K562 (cell line): ENCODE data around the gene PPIL1. TPM values are rescaled to one million over a fixed set of nuclear protein-coding genes. Genes with fewer than 3 reads are reported as not detected.

Experiments used
- BCOR ChIP-seq: fragments of 450-650 bp; IDR thresholded peaks from 2 replicates; pipeline ENCODE4 v1.6.1; 2016
- DMBX1 ChIP-seq: fragments of 250-450 bp; sonication (Bioruptor Pico); IDR thresholded peaks from 2 replicates; pipeline ENCODE4 v1.8.0; 2022; ENCODE audit warnings: inconsistent platforms, mild to moderate bottlenecking, moderate library complexity, borderline replicate concordance
- EP400 ChIP-seq: fragments of 450-650 bp; IDR thresholded peaks from 2 replicates; pipeline ENCODE4 v1.6.1; 2017; ENCODE audit warnings: antibody characterized with exemption, mild to moderate bottlenecking, moderate library complexity
- ESRRA ChIP-seq: fragments of 450-650 bp; IDR thresholded peaks from 2 replicates; pipeline ENCODE4 v1.6.1; 2014; ENCODE audit warnings: low read depth, mild to moderate bottlenecking, moderate library complexity, borderline replicate concordance
- FIP1L1 ChIP-seq: fragments of 200-400 bp; formaldehyde crosslinking; IDR thresholded peaks from 2 replicates; pipeline ENCODE4 v1.6.1; 2018; ENCODE audit warnings: mild to moderate bottlenecking, low read depth, low read length; ENCODE audit not compliant: poor library complexity, severe bottlenecking
- HES1 ChIP-seq: fragments of 450-650 bp; IDR thresholded peaks from 2 replicates; pipeline ENCODE4 v1.6.1; 2016; ENCODE audit warnings: low read depth, mild to moderate bottlenecking, moderate library complexity
- HMGN3 ChIP-seq: IDR thresholded peaks from 2 replicates; pipeline ENCODE4 v1.6.1; 2011; ENCODE audit warnings: borderline replicate concordance, low read depth, mild to moderate bottlenecking, mixed read lengths, low read length; ENCODE audit not compliant: insufficient read length; ENCODE audit errors: extremely low read depth
- TAF9B ChIP-seq: fragments of 450-650 bp; IDR thresholded peaks from 2 replicates; pipeline ENCODE4 v1.6.1; 2018; ENCODE audit warnings: mild to moderate bottlenecking; ENCODE audit not compliant: partially characterized antibody
- TEAD2 ChIP-seq: fragments of 450-650 bp; IDR thresholded peaks from 2 replicates; pipeline ENCODE4 v1.6.1; 2016; ENCODE audit warnings: missing genetic modification characterization, control low read depth, missing compliant biosample characterization
- TEAD4 ChIP-seq, 2 experiments: sonication (generic) in 1 of 2; formaldehyde crosslinking in 1 of 2; IDR thresholded peaks; 2 replicates each; pipeline versions ENCODE4 v1.6.1 to v1.8.0; 2012 to 2022; ENCODE audit warnings: borderline replicate concordance in 1 of 2, inconsistent platforms in 1 of 2, low read length in 1 of 2, mild to moderate bottlenecking in 1 of 2, missing genetic modification reagents in 1 of 2
- ZNF354B ChIP-seq: fragments of 250-450 bp; sonication (Bioruptor Pico); IDR thresholded peaks from 2 replicates; pipeline ENCODE4 v1.4.0; 2020
- polyA plus RNA-seq, 8 experiments: library from polyadenylated mRNA; depleted of rRNA in 4 of 8; stranded (reverse) in 5 of 8; unstranded in 3 of 8; fragments of >200 nt; fragmentation: Nextera tagmentation in 2 of 8; fragmentation: Illumina TruSeq in 1 of 8; extraction: Ambion mirVana in 2 of 8; extraction: Trizol in 1 of 8; gene quantifications; 2 replicates each; pipeline versions ENCODE4 v1.2.1 to v1.2.3, GENCODE V29; 2011 to 2014; ENCODE audit warnings: inconsistent platforms in 1 of 8, missing spikeins in 1 of 8
- total RNA-seq, 7 experiments: library from RNA; depleted of rRNA in 6 of 7; stranded (reverse); fragments of >200 nt in 6 of 7; fragmentation: Illumina TruSeq in 2 of 7; extraction: Trizol in 2 of 7; gene quantifications; 2 replicates each; pipeline versions ENCODE4 v1.2.1 to v1.2.3, GENCODE V29; 2011 to 2021; ENCODE audit warnings: low replicate concordance in 1 of 7
- TF ChIP-seq, protein P1 (sequence below): fragments of 450-650 bp; conservative IDR thresholded peaks from 2 replicates; pipeline ENCODE4 v1.6.1; 2016; ENCODE audit warnings: missing genetic modification characterization, low read depth, mild to moderate bottlenecking, control low read depth, missing compliant biosample characterization
- TF ChIP-seq, protein P2 (sequence below): sonication (generic); formaldehyde crosslinking; IDR thresholded peaks from 2 replicates; pipeline ENCODE4 v1.8.1; 2022; ENCODE audit warnings: missing genetic modification reagents
- TF ChIP-seq, protein P3 (sequence below): fragments of 250-450 bp; sonication (Bioruptor Pico); IDR thresholded peaks from 2 replicates; pipeline ENCODE4 v1.4.0; 2020
- TF ChIP-seq, protein P4 (sequence below): sonication (generic); formaldehyde crosslinking; IDR thresholded peaks from 2 replicates; pipeline ENCODE4 v1.8.1; 2023; ENCODE audit warnings: mild to moderate bottlenecking, missing genetic modification reagents
- TF ChIP-seq, protein P5 (sequence below): IDR thresholded peaks from 2 replicates; pipeline ENCODE4 v1.6.1; 2014; ENCODE audit warnings: antibody characterized with exemption

Gene PPIL1
- total and polyA plus RNA-seq, 9 of the 15 experiments (the other 6 are each of a cell fraction or from before 2014, with no cell fraction given): 65.8 to 205 (median 130) TPM

GRCh38 chr6:36874443-36875249 lies at the start of gene PPIL1 (continued):
- TF ChIP-seq, protein P1, sequence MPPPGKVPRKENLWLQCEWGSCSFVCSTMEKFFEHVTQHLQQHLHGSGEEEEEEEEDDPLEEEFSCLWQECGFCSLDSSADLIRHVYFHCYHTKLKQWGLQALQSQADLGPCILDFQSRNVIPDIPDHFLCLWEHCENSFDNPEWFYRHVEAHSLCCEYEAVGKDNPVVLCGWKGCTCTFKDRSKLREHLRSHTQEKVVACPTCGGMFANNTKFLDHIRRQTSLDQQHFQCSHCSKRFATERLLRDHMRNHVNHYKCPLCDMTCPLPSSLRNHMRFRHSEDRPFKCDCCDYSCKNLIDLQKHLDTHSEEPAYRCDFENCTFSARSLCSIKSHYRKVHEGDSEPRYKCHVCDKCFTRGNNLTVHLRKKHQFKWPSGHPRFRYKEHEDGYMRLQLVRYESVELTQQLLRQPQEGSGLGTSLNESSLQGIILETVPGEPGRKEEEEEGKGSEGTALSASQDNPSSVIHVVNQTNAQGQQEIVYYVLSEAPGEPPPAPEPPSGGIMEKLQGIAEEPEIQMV (tag): no peak
- TF ChIP-seq HMGN3 (peak; percentile 45), ESRRA (peak; percentile 58; the same call in 1 of the 2 replicates), BCOR (peak; percentile 70), TEAD4 (IDR thresholded peaks at IDR 0.05; ENCODE audit: low read length) (peak; percentile 69), TEAD4 (CRISPR knock-in tag; IDR thresholded peaks at IDR 0.05; ENCODE audit: borderline replicate concordance) (0 out of 2 replicates have a peak, but pooled peaks have one; percentile 22), EP400 (peak; percentile 100), ZNF354B (CRISPR knock-in tag) (no peak), HES1 (no peak), FIP1L1 (peak; percentile 55), TEAD2 (tag) (peak; percentile 64; the same call in 1 of the 2 replicates), DMBX1 (CRISPR knock-in tag) (peak; percentile 60; the same call in 1 of the 2 replicates), TAF9B (peak; percentile 92)
- TF ChIP-seq, protein P2, sequence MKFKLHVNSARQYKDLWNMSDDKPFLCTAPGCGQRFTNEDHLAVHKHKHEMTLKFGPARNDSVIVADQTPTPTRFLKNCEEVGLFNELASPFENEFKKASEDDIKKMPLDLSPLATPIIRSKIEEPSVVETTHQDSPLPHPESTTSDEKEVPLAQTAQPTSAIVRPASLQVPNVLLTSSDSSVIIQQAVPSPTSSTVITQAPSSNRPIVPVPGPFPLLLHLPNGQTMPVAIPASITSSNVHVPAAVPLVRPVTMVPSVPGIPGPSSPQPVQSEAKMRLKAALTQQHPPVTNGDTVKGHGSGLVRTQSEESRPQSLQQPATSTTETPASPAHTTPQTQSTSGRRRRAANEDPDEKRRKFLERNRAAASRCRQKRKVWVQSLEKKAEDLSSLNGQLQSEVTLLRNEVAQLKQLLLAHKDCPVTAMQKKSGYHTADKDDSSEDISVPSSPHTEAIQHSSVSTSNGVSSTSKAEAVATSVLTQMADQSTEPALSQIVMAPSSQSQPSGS: no peak
- TF ChIP-seq, protein P3, sequence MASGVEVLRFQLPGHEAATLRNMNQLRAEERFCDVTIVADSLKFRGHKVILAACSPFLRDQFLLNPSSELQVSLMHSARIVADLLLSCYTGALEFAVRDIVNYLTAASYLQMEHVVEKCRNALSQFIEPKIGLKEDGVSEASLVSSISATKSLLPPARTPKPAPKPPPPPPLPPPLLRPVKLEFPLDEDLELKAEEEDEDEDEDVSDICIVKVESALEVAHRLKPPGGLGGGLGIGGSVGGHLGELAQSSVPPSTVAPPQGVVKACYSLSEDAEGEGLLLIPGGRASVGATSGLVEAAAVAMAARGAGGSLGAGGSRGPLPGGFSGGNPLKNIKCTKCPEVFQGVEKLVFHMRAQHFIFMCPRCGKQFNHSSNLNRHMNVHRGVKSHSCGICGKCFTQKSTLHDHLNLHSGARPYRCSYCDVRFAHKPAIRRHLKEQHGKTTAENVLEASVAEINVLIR (CRISPR knock-in tag): peak; percentile 20
- TF ChIP-seq, protein P4, sequence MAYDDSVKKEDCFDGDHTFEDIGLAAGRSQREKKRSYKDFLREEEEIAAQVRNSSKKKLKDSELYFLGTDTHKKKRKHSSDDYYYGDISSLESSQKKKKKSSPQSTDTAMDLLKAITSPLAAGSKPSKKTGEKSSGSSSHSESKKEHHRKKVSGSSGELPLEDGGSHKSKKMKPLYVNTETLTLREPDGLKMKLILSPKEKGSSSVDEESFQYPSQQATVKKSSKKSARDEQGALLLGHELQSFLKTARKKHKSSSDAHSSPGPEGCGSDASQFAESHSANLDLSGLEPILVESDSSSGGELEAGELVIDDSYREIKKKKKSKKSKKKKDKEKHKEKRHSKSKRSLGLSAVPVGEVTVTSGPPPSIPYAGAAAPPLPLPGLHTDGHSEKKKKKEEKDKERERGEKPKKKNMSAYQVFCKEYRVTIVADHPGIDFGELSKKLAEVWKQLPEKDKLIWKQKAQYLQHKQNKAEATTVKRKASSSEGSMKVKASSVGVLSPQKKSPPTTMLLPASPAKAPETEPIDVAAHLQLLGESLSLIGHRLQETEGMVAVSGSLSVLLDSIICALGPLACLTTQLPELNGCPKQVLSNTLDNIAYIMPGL (CRISPR knock-in tag): 0 out of 2 replicates have a peak, but pooled peaks have one; percentile 38
- TF ChIP-seq, protein P5, sequence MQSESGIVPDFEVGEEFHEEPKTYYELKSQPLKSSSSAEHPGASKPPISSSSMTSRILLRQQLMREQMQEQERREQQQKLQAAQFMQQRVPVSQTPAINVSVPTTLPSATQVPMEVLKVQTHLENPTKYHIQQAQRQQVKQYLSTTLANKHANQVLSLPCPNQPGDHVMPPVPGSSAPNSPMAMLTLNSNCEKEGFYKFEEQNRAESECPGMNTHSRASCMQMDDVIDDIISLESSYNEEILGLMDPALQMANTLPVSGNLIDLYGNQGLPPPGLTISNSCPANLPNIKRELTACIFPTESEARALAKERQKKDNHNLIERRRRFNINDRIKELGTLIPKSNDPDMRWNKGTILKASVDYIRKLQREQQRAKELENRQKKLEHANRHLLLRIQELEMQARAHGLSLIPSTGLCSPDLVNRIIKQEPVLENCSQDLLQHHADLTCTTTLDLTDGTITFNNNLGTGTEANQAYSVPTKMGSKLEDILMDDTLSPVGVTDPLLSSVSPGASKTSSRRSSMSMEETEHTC: peak; percentile 45; the same call in 1 of the 2 replicates
